HG03025 (cell line): ENCODE data around the gene PPP2R1A.
A peak's percentile ranks its signal among the peaks of the same experiment; 100 is the strongest.

Experiments
- ATAC-seq: cut with Tn5 transposase; IDR thresholded peaks from one replicate; pipeline ENCODE4 v1.9.1; 2021; ENCODE audit warnings: mild to moderate bottlenecking, moderate library complexity; ENCODE audit not compliant: unreplicated experiment, low FRiP score

The PPP2R1A gene

GRCh38 chr19:52189735-52190486 is at the start of gene PPP2R1A:
TSS of gene PPP2R1A (plus strand) at chr19:52190052. CDS start at chr19:52190097, 45 bp downstream.
- peak; percentile 81 for ATAC-seq

- no peak for ATAC-seq
Measured at GRCh38 chr19:52141203-52141602, 48.6 kb upstream of the PPP2R1A start.

GRCh38 chr19:52142001-52142595 is 47.8 kb upstream of the PPP2R1A start:
- ATAC-seq: no peak

- no peak for ATAC-seq
Measured at GRCh38 chr19:52148256-52148655, 41.6 kb upstream of the PPP2R1A start.

- no peak for ATAC-seq
Measured at GRCh38 chr19:52155596-52156359, 34.1 kb upstream of the PPP2R1A start.

GRCh38 chr19:52170304-52170703 is 19.5 kb upstream of the PPP2R1A start:
- ATAC-seq: no peak

- ATAC-seq: no peak
Measured at GRCh38 chr19:52170863-52171320, 19.0 kb upstream of the PPP2R1A start.

GRCh38 chr19:52171321-52172169 is 18.3 kb upstream of the PPP2R1A start, which contains the start of gene ZNF836:
TSS of gene ZNF836 (minus strand) at chr19:52171621. CDS start at chr19:52168072, 3,549 bp downstream.
- ATAC-seq: no peak

GRCh38 chr19:52172347-52172746 is 17.5 kb upstream of the PPP2R1A start:
- no peak for ATAC-seq

- no peak for ATAC-seq
Measured at GRCh38 chr19:52176574-52176973, 13.3 kb upstream of the PPP2R1A start.

GRCh38 chr19:52187407-52187806 is 2.4 kb upstream of the PPP2R1A start:
- ATAC-seq: no peak

GRCh38 chr19:52188822-52189734 is 774 bp upstream of the PPP2R1A start:
- peak; percentile 4 for ATAC-seq

- ATAC-seq: no peak
Measured at GRCh38 chr19:52190487-52191293, 838 bp downstream of the PPP2R1A start.

GRCh38 chr19:52191389-52191788 is 1.5 kb downstream of the PPP2R1A start:
- ATAC-seq: no peak

GRCh38 chr19:52191951-52192350 is 2.1 kb downstream of the PPP2R1A start:
- no peak for ATAC-seq

GRCh38 chr19:52196256-52196967 is 6.6 kb downstream of the PPP2R1A start:
- no peak for ATAC-seq

GRCh38 chr19:52197964-52198363 is 8.1 kb downstream of the PPP2R1A start:
- ATAC-seq: no peak

- ATAC-seq: no peak
Measured at GRCh38 chr19:52198678-52199077, 8.8 kb downstream of the PPP2R1A start.
